Endothelial cell of umbilical vein (primary cell): ENCODE results near the gene ADPRH.

Source experiments
- EZH2 ChIP-seq: IDR thresholded peaks from 2 replicates; pipeline ENCODE4 v1.6.1; 2012; ENCODE audit warnings: borderline replicate concordance, low read depth, mild to moderate bottlenecking, moderate library complexity, low read length, inconsistent platforms; ENCODE audit not compliant: severe bottlenecking
- GATA2 ChIP-seq: IDR thresholded peaks from 2 replicates; pipeline ENCODE4 v1.7.0; 2011; ENCODE audit warnings: low read depth, mild to moderate bottlenecking, moderate library complexity, mixed read lengths, low read length; ENCODE audit not compliant: insufficient read length, insufficient read depth
- MYC ChIP-seq: IDR thresholded peaks from one replicate; pipeline ENCODE4 v1.6.1; 2011; ENCODE audit warnings: mild to moderate bottlenecking, low read depth, low read length
- POLR2A ChIP-seq: IDR thresholded peaks from 2 replicates; pipeline ENCODE4 v1.6.1; 2012; ENCODE audit warnings: low read depth, mild to moderate bottlenecking, control low read depth, low read length
- POLR2AphosphoS5 ChIP-seq: IDR thresholded peaks from 2 replicates; pipeline ENCODE4 v1.6.1; 2012; ENCODE audit warnings: low read depth, mild to moderate bottlenecking, control low read depth, low read length, moderate library complexity; ENCODE audit not compliant: insufficient read depth
- TF ChIP-seq, protein P1 (sequence below), 2 donors: IDR thresholded peaks; 1 replicate in 1 of 2; 2 replicates in 1 of 2; pipeline ENCODE4 v1.5.1; 2011; ENCODE audit warnings: low read length in 2 of 2, mild to moderate bottlenecking in 2 of 2, moderate library complexity in 2 of 2, control low read depth in 1 of 2, inconsistent platforms in 1 of 2, low read depth in 1 of 2; ENCODE audit not compliant: insufficient read depth in 1 of 2; ENCODE audit errors: extremely low read depth in 1 of 2

DNA sequence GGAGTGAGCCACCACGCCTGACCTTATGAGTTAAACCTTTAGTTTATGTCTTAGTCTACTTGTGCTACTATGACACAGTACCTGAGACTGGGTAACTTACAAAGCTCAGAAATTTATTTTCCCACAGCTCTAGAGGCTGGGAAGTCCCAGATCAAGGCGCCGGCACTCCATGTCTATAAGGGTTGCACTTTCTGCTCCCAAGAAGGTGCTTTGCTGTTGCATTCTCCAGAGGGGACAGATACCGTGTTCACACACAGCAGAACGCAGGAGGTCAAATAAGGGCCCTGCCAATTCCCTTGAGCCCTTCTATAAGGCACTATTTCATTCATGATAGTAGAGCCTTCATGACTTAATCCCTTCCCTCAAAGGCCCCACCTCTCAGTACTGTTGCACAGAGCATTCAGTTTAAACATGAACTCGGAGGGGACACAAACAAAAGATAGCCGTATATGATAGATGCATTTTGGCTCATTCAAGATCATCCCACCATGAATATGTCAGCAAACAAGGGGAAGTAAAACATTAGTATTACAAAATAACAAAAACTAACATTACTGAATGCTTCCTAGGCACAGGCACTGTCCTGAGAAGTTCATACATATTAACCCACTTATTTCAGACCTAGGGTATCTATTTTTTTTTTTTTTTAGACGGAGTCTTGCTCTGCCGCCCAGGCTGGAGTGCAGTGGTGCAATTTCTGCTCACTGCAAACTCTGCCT is 44.9 kb downstream of the ADPRH start:
- TF ChIP-seq MYC = no peak
- TF ChIP-seq, protein P1, sequence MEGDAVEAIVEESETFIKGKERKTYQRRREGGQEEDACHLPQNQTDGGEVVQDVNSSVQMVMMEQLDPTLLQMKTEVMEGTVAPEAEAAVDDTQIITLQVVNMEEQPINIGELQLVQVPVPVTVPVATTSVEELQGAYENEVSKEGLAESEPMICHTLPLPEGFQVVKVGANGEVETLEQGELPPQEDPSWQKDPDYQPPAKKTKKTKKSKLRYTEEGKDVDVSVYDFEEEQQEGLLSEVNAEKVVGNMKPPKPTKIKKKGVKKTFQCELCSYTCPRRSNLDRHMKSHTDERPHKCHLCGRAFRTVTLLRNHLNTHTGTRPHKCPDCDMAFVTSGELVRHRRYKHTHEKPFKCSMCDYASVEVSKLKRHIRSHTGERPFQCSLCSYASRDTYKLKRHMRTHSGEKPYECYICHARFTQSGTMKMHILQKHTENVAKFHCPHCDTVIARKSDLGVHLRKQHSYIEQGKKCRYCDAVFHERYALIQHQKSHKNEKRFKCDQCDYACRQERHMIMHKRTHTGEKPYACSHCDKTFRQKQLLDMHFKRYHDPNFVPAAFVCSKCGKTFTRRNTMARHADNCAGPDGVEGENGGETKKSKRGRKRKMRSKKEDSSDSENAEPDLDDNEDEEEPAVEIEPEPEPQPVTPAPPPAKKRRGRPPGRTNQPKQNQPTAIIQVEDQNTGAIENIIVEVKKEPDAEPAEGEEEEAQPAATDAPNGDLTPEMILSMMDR (IDR thresholded peaks at IDR 0.05; ENCODE audit: extremely low read depth in 1 of 2, insufficient read depth in 1 of 2, low read depth in 1 of 2, low read length in 2 of 2) = no peak
- TF ChIP-seq EZH2 = no peak
- no peak for TF ChIP-seq GATA2
- TF ChIP-seq POLR2A = no peak
- TF ChIP-seq POLR2AphosphoS5 = no peak
